Activated CD8-positive, alpha-beta memory T cell treated with anti-CD3 and anti-CD28 coated beads, Interleukin-2, amount 50 U/mL, for 1 hour (primary cell): Measurements from ENCODE around the gene TGFB1.
"Not testable (repeated sequence)": the region's sequence is repeated elsewhere in the genome, so short reads cannot be mapped to it uniquely, and the experiment has no call there.

ENCODE experiments used
- DNase-seq: peaks from one replicate; pipeline ENCODE4 v3.0.0-alpha.2; 2020; ENCODE audit errors: extremely low read depth

TGFB1 gene

GRCh38 chr19:41353466-41354342 lies at the start of gene TGFB1:
TSS of gene TGFB1 (minus strand) at chr19:41353922. CDS start at chr19:41353044, 878 bp downstream.
- DNase-seq = peak; percentile 89

DNA sequence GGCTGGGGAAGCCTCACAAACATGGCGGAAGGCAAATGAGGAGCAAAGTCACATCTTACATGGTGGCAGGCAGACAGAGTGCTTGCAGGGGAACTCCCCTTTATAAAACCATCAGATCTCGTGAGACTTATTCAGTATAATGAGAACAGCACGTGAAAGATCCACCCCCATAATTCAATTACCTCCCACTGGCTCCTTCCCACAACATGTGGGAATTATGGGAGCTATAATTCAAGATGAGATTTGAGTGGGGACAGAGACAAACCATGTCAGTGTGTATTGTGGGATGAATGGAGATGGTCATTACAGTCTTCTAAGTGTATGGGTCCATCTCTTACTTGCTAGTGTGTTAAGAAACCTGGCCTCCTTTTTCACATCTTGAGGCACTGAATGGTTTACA lies 48.3 kb upstream of the TGFB1 start:
- DNase-seq = no peak

- no peak for DNase-seq
These were observed 47.8 kb upstream of the TGFB1 start for GRCh38 chr19:41401483-41401882.

- DNase-seq = no peak
These were observed 45.8 kb upstream of the TGFB1 start for GRCh38 chr19:41399525-41399924.

- DNase-seq = no peak
These were observed 45.4 kb upstream of the TGFB1 start for GRCh38 chr19:41399091-41399490.

DNA sequence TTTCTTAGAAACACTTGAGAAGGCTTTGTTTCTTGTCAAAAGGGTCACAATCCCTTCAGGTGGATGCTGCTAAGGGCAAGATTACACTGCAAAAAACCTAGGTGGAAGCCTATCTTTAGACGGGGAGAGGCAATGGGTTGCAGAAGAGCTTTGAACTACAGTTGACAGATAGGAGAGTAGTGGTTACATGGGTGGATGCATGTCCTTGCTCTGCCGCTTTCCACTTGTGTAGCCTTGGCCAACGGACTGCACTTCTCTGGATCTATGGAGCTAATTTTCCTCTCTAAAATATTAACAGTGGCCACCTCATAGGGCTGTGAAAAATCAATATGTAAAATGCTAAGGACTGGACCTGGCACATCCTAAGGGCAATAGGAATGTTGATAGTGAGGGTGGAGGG lies 44.9 kb upstream of the TGFB1 start:
- no peak for DNase-seq

DNA sequence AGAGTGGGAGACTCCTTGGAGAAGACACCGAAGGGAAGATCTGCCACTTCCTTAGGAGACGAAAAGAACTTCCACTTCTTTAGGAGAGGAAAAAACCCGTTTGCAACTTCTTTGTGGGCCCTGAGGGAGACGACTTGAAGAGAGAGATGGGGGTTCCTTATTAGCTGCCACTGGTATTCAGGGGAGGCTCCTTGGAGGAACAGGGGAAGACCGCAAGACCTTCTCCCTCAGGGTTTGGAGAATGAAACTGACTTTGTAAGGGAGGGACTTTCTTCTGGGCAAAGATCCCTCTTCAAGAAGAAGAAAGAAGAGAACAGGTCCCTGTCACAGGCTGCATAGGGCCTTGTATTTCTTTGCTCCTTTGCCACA lies 44.3 kb upstream of the TGFB1 start:
- DNase-seq = no peak

GRCh38 chr19:41397086-41398049 lies 43.6 kb upstream of the TGFB1 start, which contains the start of the genes BCKDHA and EXOSC5:
TSS of gene BCKDHA (plus strand) at chr19:41397818. CDS start at chr19:41397828, 10 bp downstream.
TSS of gene EXOSC5 (minus strand) at chr19:41397359. CDS start at chr19:41397328, 31 bp downstream.
- peak; percentile 99 for DNase-seq

DNA sequence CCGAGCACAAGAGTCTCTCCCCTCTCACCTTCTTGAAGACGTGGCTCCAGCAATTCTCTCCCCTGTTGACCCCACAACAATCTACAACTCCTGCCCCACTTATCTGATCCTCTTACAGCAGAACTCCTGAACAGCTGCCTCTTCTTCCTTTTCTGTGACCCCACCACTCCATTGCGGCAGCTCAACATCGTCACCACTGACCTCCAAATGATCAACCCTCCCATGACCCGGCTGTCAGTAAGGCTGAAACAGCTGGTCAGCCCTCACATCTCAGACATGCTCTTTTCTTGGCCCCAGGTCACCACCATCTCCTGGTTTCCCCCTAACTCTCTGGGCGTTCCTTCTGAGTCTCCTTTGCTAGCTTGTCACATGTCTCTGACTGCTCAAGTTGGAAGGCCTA lies 41.6 kb upstream of the TGFB1 start:
- DNase-seq = no peak

DNA sequence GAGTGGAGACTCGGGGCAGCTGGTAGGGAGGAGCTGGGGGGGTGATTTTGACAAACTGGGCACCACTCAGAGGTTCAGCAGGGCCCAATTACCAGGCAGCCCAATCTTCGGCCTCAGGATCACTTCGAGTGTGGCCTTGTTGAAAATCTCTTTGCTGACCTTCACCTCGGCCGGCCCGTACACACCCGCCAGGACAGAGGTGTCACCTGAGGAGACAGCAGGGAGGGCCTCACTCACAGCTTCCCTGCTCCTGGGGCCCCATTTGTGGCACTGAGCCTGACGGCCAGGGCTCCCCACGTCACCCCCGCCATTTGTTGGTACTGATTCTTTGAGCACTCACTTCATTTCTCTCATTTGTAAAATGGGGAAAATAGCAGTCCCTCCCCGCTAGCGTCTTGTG lies 39.1 kb upstream of the TGFB1 start:
- no peak for DNase-seq

DNA sequence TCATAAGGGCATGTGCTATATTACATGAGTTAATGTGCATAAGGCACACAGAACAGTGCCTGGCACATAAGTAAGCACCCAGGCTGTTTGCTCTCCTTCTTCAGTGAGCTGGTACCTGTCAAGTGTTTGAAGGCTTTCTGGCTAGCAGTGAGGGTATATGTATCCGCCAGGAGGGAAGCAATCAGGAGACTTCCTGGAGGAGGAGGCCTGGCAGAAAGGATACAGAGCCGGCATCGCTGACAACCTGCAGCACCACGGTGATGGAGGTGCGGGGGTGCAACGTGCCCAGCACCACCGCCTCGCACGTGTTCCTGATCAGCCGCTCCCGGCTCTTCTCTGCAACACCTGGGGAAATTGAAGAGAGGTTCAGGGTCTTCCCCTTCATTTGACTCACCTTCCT lies 37.9 kb upstream of the TGFB1 start:
- no peak for DNase-seq

DNA sequence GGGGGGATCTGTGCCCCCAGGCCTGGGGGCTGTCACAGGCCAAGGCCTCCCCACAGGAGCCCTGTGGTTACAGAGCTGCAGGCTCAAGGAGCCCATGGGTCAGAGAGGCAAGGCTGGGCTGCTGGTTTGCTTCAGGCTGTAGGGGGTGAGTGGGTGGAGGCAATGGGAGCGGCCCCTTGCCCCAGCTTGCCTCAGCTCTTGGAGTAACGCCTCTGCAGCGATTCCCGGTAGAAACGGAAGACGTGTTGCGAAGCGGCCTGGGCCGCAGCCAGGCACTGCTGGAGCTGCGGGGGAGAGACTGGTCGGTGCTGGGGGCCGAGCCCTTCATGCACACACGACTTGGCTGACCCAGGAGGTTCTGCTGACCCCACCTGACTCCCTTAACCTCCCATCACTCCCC lies 32.7 kb upstream of the TGFB1 start:
- DNase-seq = no peak

GRCh38 chr19:41384351-41384750 lies 30.6 kb upstream of the TGFB1 start:
- no peak for DNase-seq

DNA sequence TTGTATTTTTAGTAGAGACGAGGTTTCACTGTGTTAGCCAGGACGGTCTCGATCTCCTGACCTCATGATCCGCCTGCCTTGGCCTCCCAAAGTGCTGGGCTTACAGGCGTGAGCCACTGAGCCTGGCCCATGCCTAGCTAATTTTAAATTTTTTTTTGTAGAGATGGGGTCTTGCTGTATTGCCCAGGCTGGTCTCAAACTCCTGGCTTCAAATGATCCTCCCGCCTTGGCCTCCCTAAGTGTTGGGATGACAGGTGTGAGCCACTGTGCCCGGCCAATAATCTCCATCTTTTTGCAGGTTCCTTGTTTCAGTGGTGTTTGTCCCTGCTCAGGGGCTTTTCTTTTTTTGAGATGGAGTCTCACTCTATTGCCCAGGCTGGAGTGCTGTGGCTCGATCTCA lies 27.8 kb upstream of the TGFB1 start:
- DNase-seq = not testable (repeated sequence)

- no peak for DNase-seq
These were observed 24.4 kb upstream of the TGFB1 start for GRCh38 chr19:41377977-41378709.

DNA sequence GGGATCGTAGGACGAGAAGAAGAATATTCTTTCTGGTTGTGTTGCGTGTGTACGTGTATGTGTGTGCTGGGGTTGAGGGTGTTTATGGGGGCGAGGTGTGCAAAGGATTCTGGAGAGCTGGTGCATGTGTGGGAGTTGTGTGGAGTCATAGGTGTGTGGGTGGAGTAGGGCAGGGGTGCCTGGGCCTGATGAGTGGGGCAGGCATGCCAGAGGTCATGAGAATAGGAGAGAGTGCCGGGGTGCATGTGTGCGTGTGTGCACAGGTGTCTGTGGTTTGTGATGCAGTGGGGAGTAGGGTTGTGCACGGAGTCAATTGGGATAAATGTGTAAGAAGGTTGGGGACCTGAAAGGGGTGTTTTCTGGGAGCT lies 23.3 kb upstream of the TGFB1 start:
- DNase-seq = no peak

DNA sequence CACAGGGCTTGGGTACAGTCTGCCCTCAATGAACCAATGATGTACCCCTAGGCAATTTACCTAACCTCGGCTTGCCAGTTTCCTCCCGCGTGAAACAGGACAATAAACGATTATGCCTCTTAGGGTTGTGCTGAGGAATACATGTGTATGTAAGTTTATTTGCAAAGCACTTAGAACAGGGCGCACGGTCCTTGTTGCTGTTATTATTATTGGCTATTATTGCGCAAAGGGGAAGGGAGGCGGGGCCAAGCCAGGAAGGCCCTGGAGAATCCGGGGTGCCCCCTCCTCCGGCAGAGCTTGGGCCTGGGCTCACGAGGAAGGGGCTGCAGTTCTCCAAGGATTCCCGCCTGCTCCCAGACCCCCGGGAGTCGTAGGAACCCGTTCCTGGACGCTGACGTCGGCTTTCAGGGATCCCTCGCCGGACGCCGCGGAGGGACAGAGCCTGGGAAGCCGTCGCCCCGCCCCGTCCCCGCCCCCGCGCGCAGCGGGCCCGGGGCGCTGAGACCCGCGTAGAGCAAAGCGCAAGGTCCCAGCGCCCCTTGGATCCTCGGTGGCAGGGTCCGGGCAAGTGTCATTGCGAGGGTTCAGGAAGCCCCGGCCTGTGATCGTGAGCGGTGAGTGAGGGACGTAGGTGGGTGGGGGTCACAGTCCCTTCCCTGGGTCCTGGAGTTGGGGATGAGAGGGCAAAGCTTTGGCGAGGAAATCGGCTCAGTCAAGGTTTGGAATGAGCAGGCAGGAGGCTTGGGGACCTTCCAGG lies 22.7 kb upstream of the TGFB1 start, which contains the start of gene TMEM91:
Gene TMEM91, plus strand, starts transcription at position 293 of the 757 bp plus-strand sequence. CDS start 1,777 bp downstream, outside the sequence.
- no peak for DNase-seq

- no peak for DNase-seq
These were observed 20.3 kb upstream of the TGFB1 start for GRCh38 chr19:41373993-41374392.

DNA sequence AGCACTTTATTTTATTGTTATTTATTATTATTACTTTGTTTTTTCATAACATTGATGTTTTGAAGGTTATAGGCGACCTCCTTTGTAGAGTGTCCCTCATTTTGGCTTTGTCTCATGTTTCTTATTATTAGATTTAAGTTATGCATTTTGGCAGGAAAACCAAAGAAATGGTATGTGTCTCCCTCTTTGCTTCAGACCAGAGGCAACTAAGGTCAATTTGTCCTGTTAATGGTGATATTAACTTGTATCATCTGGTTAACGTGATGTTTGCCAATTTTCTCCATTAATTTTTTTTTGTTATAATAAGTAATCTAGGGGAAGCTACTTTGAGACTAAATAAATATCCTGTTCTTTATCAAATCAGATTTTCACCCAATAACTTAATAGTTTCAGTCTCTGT lies 18.8 kb upstream of the TGFB1 start:
- no peak for DNase-seq

DNA sequence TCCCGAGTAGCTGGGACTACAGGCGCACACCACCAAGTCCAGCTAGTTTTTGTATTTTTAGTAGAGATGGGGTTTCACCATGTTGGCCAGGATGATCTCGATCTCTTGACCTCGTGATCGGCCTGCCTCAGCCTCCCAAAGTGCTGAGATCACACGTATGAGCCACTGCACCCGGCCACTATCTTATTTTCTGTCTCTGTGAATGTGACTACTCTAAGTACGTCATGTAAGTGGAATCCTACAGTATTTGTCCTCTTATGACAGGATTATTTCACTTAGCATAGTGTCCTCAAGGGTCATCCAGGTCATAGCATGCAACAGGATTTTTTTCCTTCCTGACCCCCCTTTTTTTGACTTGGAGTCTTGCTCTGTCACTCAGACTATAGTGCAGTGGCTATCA lies 17.8 kb upstream of the TGFB1 start:
- no peak for DNase-seq

DNA sequence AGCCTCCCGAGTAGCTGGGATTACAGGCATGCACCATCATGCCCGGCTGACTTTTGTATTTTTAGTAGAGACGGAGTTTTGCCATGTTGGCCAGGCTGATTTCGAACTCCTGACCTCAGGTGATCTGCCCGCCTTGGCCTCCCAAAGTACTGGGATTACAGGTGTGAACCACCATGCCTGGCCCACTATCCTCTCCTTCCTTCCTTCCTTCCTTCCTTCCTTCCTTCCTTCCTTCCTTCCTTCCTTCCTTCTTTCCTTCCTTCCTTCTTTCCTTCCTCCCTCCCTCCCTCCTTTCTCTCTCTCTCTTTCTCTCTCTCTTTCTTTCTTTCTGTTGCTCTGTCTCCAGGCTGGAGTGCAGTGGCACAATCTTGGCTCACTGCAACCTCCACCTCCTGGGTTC lies 17.4 kb upstream of the TGFB1 start:
- not testable (repeated sequence) for DNase-seq
